Neural crest cell (in vitro differentiated cells): ENCODE measurements around the gene PITPNM1. TPM values are rescaled to one million over a fixed set of nuclear protein-coding genes. Genes with fewer than 3 reads are reported as not detected.

Experiments used
- DNase-seq: peaks from one replicate; pipeline ENCODE4 v3.0.0; 2021; ENCODE audit warnings: low read depth, mixed read lengths, low spot score
- H3K27ac Mint-ChIP-seq: one replicate; pipeline ENCODE4 v1.8.0; 2021; ENCODE audit warnings: mild to moderate bottlenecking, mixed read lengths; ENCODE audit not compliant: unreplicated experiment
- H3K27me3 Mint-ChIP-seq: 2 replicates; pipeline ENCODE4 v1.8.0; 2021; ENCODE audit warnings: low read depth, mild to moderate bottlenecking, mixed read lengths
- H3K36me3 Mint-ChIP-seq: 2 replicates; pipeline ENCODE4 v1.8.0; 2021; ENCODE audit warnings: low read depth, mild to moderate bottlenecking, mixed read lengths
- H3K4me1 Mint-ChIP-seq: 2 replicates; pipeline ENCODE4 v1.8.0; 2021; ENCODE audit warnings: mixed read lengths
- H3K4me3 Mint-ChIP-seq: one replicate; pipeline ENCODE4 v1.8.0; 2021; ENCODE audit warnings: mild to moderate bottlenecking, mixed read lengths
- H3K9me3 Mint-ChIP-seq: 2 replicates; pipeline ENCODE4 v1.8.0; 2021; ENCODE audit warnings: mixed read lengths
- CTCF ChIP-seq: fragments of 200-600 bp; sonication (generic); conservative IDR thresholded peaks from 2 replicates; pipeline ENCODE4 v1.5.0; 2021; ENCODE audit warnings: antibody characterized with exemption, mild to moderate bottlenecking
- total RNA-seq: library from RNA; stranded (reverse); gene quantifications from 2 replicates; pipeline ENCODE4 v1.2.1, GENCODE V29; 2021

The PITPNM1 gene
- total RNA-seq, 1 donor from 2014 or later: 109 TPM

- no peaks in the 10 kb centered on the region for H3K9me3 Mint-ChIP-seq
- H3K4me1 Mint-ChIP-seq: peaks cover 36% of the 10 kb centered on the region
- TF ChIP-seq CTCF: no peak
- H3K4me3 Mint-ChIP-seq: peak overlapping the region; percentile 92
- peak; percentile 40 for DNase-seq
- peaks cover 12% of the 10 kb centered on the region for H3K36me3 Mint-ChIP-seq
- H3K27ac Mint-ChIP-seq: peak overlapping the region; percentile 75
- peaks cover 4% of the 10 kb centered on the region for H3K27me3 Mint-ChIP-seq
Observed at GRCh38 chr11:67504005-67504949, 886 bp downstream of the PITPNM1 start.

GRCh38 chr11:67503119-67504004 is 1.8 kb downstream of the PITPNM1 start:
- no peak for TF ChIP-seq CTCF
- Mint-ChIP-seq H3K27me3 (no peaks in the 10 kb centered on the region), H3K4me3 (peak overlapping the region; percentile 93)

DNA sequence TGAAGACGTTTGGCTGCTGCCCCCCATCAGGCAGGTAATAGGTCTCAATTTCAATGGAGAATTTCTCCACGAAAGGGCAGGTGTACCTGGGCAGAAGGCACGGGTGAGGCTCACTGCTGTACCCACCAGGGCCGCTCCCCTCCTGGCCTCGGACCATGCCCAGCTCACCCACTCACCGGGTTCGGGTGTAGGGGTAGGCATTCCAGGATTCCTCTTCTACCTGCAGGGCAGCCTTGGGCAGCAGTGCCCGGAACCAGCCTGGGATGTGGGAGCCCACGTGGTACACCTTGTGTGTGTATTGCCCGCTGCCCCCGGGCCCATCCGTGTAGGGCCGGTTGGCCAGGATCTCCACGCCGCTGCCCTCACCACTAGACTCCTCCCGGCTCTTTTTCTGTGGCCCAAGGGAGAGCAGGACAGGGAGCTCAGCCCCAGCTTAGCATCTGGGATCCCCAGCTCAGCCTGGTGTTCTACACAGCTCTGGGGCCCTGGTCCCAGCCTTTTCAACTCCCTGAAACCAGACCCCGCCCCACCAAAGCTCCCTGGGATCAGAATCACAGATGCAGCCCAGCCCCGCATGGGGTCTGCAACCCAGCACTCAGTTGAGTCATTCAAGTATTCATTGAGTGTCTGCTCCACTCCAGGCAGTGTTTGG is 2.7 kb downstream of the PITPNM1 start:
- Mint-ChIP-seq H3K27me3 (no peaks in the 10 kb centered on the region), H3K9me3 (no peaks in the 10 kb centered on the region), H3K36me3 (peaks cover 12% of the 10 kb centered on the region), H3K4me1 (peaks cover 27% of the 10 kb centered on the region), H3K4me3 (peak overlapping the region; percentile 93), H3K27ac (no peak overlapping the region)
- DNase-seq: no peak
- TF ChIP-seq CTCF: no peak

More at GRCh38 chr11:67503119-67504004, 1.8 kb downstream of the PITPNM1 start:
- Mint-ChIP-seq H3K27ac (no peak overlapping the region), H3K9me3 (no peaks in the 10 kb centered on the region), H3K4me1 (peaks cover 27% of the 10 kb centered on the region), H3K36me3 (peaks cover 12% of the 10 kb centered on the region)
- DNase-seq: no peak

DNA sequence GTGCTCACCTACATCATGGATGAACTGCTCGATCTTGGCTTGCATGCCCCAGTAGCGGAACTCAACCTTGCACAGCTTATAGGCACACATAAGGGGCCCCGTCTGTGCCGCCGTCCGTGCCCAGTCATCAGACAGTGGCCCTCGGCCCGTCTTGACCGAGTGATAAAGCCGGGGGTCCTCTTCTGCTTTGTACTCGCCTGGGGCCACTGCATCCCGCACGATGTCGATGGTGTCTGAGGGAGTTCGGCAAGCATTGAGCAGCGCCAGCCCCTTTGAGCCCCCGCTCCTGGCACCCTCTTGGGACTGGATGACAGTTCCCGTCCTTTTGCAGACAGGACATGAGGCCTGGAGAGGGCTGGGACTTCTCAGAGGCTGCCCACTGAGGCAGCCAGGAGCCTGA is 3.3 kb downstream of the PITPNM1 start:
- Mint-ChIP-seq H3K27ac (peak overlapping the region; percentile 43), H3K4me3 (peak overlapping the region; percentile 48), H3K9me3 (no peaks in the 10 kb centered on the region), H3K27me3 (no peaks in the 10 kb centered on the region), H3K36me3 (peaks cover 12% of the 10 kb centered on the region), H3K4me1 (peaks cover 23% of the 10 kb centered on the region)
- TF ChIP-seq CTCF: no peak
- no peak for DNase-seq
